HG03064 (cell line): Measurements from ENCODE around the gene KIRREL1.

Source experiments
- ATAC-seq: cut with Tn5 transposase; IDR thresholded peaks from one replicate; pipeline ENCODE4 v1.9.1; 2021; ENCODE audit warnings: low read depth; ENCODE audit not compliant: unreplicated experiment

The KIRREL1 gene

DNA sequence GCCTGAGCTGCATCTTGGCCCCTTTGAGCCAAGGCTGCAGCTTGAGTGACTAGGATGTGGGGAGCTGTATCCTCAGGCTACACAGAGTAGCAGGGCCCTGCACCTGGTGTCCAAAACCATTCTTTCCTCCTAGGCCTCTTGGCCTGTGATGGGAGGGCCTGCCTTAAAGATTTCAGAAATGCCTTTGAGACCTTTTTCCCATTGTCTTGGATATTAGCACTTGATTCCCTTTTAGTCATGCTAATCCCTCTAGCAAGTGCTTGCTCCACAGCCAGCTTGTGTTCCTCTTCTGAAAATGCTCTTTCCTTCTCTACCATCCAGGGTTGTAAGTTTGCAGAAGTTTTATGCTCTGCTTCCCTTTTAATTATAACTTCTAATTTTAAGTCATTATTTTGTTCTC lies 21.7 kb upstream of the KIRREL1 start:
- no peak for ATAC-seq

DNA sequence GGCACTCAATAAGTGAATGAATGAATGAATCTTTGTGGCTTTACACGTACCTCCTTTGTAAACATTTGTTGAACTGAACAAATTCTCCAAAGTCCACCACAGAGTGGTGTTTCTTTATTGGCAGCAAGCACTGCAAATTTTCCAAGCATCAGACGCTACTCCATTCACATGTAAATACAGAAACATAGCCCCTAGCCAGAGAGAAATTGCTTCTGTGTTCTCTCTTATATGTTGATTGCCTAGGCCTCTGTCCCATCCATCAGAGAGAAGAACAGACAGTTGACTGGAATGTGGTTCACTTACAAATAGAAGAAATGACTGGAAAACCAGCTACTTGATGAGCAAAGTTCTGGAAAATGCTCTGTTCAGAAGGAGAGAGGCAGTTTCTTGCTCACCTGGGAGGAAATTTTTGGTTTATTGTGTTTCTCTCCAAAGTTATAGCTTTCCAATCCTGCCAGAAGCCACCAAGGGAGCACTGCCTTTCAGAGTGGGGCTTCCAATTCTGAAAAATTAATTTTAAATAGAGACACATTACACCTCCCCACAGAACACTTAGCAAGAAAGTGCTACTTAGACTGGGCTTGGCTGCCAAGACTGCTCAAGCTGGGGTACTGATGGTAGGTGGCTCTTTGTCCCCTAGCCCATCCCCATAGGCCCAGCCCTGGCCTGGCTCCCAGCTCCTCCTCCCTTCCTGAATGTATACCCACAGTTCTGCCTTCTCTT lies 18.1 kb upstream of the KIRREL1 start:
- no peak for ATAC-seq

DNA sequence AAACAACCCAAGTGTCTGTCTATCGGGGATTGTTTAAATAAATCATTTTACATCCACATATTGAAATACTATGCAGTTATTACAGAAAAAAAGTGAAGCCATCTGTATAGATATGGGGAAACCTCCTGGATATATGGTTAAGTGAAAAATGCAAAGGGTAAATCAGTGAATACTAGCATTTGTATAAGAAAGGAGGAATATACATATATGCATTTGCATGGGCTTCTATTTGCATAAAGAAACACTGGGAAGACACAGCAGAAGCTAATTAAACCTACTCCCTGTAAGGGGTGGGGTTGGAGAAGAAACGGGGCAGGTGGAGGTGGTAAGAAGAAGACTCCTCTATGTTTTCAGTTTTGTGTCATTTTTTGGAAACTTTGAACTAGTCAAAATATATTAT lies 16.6 kb upstream of the KIRREL1 start:
- no peak for ATAC-seq

DNA sequence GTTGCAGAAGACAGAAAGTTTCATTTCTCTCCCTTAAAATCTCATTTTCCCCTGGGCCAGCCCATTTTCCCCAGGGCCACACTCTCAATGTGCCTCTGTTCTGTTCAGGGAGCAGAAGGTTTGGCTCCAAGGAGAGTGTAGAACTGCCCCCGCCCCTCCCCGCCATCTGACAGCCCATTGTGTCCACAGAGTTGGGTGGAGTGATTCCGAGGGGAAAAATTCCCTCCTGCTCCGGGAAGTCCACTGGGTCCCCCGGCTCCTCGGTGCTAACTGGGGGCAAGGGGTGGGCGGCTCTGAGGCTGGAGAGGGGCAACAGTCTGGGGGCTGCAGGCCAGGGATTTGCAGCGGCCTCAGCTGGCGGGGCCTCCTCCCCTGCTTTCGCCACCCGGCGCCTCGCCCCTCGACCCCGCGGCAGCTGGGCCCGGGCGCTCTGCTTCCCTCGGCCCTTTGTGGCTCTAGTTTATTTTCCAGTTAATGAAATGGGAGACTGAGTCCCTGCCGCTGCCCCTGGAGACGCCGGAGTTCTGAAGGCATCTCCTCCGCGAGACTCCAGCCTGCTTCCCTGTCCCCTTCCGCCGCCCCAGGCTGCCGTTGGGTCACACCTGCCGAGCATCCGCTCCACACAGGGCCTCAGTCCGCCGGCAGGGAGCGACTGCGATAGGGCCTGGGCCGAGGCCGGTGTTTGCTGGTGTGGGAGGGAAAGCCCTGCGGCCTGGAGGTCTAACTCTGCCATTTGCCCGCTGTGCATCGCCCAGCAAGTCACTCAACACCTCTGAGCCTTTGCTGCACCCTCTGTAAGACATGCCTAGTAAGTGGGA lies 14.7 kb upstream of the KIRREL1 start:
- no peak for ATAC-seq

DNA sequence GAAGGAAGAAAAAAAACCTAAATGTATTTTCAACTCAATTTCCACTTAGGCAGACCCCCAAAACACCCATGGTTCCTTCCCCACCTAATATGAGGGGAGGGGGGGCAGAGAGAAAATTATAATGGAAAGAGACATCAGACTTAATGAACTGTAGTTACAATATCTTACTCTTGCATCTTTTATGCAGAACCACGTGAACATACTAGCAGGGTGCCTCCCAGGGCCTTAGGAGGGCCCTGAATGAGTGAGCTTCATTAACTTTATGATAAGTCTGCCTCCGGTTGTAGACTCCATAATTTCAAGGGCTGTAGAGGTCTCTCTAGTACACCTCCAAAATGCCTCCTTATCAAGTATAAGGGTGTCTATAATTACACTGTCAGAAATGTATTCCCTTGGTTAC lies 11.3 kb upstream of the KIRREL1 start:
- ATAC-seq: no peak

DNA sequence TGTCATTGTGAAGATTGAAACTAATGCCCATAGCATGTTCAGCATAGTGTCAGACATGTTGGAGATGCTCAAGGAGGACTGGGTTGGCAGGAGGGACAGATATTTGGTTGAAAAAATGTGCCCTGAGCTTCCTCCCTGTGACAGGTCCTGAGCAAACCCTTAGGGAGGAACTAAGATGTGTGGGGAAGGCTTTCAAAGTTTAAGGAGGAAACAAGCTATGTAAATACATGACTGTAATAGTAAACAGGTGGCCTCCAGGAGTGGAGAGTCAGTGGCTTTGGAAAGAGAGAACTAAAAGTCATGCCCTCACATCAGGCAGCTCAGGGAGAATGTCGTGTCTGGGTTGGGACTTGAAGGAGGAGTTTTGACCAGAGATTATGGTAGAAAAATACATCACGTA lies 9.7 kb upstream of the KIRREL1 start:
- ATAC-seq: no peak

DNA sequence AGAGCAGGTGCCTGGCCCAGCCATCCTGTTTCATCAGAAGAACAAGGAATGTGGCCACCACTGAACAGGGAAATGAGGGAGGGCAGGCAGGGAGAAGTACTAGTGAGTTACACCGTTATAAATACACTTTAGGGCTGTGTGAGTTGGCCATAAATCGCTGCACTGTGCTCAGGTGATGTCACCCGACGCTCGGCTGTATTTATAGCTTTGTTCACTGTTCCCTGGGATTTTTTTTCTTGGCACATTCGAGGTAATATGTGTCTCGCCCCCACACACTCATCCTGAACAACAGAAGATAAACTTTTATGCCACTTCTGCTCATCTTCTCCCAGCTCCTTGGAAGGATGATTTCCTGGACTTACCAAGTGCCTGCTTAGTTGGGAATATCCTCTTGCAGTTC lies 9.0 kb upstream of the KIRREL1 start:
- no peak for ATAC-seq

DNA sequence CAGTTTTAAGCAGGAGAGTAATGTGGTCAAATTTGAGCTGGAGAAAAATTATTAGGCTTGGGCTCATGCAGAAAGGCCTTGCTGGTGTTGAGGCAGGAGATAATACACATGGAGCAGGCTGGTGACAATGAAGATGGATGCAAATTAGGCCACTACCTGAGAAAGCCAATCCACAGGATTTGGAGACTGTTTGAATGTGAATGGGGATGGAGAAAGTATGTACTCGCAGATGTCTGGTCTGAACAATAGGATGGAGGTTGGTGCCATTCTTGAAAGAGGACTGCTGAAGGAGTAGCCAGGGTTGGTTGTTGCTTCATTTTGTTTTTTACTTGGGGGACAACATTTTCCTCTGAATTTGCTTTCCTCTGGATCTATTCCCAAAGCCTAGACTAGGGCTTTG lies 8.0 kb upstream of the KIRREL1 start:
- no peak for ATAC-seq

DNA sequence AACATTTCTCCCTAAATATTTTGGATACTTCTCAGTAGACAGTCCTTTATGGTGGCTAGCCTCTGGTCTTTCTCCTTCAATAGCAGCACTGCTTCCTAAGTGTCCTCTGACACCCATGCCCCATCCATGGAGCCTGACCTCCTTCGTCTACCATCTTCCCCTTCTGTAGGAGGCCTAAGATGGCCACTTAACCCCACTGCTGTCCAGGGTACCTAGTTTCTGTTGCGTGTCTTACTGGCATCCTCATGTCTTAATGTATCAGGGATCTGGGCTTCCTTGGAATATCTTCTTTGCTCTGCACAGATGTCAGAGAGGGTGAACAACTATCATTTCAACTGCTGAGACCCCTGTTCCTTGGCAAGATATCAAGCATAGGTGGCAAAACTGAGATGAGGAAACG lies 5.4 kb upstream of the KIRREL1 start:
- ATAC-seq: no peak

DNA sequence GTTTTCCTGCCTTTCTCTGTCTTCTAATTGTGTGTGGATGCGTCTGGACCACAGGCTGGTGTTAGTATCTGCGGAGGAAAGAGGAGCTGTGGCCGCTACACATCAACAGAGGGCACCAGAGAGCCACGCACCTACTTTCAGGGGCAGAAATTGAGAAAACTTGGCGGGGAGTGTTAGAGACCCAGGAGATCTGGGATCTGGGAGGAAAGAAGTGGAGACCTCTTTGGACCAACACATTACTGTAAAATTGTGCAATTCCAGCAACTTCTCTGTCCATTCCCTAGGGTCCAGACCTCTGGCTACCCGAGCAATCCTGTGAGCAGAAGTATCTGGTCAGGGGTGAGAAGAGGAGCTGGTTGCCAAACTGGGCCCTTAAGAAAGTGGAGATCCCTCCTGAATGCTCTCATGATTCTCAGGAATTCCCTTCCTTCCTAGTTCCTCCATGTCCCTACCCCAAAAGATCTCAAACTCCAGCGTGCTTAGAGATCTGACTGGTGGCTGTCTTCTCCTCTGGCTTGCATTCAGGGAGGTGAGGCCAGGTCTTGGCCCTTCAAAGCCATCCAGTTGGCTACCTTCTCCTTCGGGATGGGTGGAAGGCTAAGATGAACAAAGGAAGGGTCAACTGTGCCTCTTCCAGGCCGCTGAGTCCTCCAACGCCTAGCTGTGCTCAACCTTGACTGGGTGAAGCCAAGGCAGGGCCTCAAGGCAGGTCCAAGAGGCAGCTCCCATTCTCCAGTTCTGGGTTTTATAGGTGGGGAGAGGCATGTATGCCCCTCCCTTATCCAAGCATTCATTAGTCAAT lies 1.2 kb upstream of the KIRREL1 start:
- ATAC-seq: no peak

DNA sequence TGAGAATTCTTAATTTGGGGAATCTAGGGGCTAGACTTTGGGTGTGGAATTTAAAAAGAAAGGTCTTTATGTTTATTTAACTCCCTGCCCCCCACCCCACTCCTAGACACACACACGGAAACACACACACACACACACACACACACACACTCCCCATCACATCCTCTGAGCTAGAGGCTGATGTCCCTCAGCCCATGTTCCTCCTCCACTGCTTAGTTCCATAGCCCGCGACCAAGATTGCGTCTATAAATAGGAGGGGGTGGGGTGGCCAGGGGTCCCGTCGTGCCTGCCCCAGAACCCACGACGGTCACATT lies 655 bp upstream of the KIRREL1 start:
- no peak for ATAC-seq

DNA sequence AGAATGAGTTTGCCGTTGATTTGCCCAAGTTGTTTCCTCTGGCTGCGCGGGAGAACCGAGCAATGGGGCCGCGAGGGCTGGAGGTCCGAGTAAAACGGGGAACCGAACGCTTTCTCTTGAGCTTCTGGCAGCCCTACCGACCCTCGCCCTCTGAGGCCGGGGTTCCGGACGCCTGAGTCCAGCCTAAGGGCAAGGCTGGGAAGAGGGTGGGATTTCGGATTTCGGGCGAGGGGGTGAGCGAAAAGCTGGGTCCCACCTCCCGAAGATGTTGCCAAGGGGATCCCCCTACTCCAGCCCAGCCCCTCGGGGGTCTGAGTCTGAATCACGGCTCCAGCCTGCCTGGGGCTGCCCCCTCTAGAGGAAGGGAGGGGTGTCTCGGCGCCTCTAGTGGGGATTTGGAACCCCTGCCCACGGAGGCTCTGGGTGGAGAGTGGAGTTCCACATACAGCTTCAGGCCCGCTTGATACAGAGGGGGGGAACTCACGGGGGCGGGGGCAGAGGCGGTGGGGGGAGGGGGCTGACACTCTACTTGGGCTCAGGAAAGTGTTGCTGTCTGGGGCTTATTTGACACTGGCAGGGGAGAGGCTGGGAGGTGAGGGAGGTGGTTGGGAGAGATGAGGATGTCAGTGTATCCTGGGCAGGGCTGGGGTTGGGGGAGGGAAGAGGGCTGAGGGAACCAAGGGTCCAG lies 617 bp downstream of the KIRREL1 start:
- no peak for ATAC-seq

DNA sequence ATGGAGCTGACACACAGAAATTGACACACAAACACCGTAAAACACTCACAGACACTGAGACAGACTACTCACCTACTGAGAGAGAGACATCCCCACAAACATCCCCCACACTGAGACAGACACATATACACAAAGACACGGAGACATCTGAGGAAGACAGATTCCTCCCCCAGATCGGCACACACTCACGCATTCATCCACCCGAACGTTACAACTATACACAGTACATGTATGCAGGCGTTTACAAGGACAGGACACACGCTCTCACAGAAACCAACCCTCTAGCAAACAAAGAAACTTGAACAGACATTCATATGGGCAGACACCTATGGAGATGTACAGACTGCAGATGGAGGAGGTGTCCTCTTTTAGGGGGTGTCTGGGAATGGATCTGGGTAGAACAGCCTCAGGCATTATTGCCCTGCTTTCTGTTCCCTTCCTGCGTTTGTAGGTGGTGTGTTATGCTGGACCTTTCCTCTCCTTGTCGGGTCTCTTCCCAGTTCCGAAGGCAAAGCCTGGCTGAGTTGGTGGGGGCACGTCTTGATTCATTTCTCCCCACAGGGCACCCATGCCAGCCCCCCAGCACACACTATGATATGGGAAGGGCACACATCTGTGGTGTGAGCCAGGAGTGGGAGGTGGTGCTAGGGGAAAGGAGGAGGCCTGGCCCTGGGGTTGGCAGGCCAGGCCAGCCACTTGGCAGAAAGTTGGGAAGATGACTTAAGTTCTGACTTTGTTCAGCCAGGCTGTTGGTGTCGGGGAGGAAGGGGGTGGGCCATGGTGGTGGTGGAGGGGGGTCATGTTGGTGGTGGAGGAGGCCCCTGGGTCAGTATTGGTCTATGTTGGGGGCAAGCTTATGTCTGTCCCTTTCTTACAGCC lies 1.5 kb downstream of the KIRREL1 start:
- no peak for ATAC-seq

DNA sequence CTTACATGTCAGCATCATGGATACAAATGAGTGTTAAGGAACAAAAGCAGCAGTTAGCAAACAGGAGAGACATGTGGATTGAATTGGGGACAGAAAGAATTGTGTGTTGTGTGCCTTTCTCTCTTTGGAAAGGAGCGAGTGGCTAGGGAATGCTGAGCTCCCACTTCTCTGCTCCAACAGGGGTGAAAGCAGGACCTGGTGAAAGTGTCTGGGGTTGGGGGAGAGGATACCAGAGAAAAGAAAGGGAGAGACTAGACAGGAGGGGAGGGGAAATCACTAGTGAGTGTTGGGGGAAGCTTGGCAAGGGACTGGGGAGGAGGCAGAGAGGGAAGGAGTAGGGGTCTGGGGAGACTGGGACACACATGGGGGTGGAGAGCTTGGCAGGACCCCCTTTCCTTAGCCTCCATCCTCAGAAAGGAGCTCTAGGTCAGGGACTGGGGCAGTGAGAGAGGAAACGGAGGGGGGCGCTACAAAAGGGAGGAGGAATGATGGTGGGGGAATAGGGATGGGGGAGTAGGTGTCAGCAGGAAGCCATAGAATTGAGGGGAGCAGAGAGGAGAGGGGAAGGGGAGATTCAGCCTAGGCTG lies 2.2 kb downstream of the KIRREL1 start:
- ATAC-seq: no peak

DNA sequence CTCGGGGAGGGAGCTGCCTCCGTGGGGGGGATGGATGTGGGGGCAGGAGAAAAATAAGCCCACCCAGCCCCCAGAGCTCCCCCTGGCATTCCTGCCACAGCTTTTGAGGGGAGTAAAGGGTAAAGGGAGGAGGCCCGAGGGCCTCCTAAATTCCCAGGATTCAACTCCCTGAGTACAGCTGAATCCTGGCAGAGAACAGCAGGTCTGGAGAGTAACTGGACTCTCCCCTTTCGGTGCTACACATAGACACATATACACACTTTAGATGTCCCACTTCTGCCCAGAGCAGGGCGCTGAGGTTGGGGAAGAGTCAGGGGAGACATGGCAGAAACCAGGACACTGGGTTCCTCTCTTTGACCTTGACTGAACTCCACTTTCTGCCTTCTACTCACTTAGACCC lies 3.0 kb downstream of the KIRREL1 start:
- ATAC-seq: no peak

DNA sequence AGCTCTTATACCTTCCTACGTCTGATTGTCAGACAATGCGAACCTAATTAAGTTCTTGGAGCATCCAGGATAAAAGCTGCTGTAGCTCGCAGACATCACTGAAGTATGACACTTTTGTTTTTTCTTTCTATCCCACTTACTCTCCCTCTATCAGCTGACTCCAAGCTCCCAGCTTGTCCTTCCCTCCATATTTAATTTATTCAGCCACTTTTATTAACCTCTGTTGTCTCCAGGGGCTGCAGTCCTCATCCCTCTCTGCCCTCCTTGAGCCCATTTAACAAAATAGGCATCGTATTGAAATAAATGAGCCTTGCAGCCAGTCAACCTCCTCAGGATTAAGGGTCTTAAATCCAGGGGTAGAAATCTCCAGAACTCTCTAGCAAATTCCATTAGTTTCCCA lies 7.1 kb downstream of the KIRREL1 start:
- ATAC-seq: no peak

DNA sequence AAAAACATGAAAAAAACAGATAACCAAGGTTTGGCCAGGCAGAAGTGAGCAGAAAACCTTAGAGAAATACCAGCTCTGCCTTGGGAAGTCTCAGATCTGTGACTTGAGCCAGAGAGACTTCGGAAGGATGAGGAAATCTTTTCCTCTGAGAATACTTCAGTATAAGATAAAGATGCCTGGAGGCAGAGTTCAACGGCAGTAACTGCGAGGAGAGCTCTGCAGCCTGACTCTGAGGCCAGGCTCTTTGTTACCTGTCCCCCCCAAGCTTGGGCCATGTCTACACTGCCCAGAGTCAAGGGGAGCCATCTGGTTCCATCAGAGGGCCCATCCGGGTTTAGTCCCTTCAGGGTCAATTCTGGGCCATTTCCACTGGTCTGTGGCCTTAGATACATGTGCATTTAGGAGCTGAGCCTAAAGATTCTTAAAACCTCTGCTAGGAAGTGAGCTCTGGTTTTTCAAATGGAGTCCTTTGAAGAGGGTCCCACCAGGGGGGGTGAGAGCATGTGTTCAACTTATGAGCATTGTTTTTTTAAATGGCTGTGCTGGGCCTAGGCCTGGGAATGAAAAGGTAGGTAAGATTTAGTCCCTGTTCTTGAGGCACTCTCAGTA lies 8.7 kb downstream of the KIRREL1 start:
- no peak for ATAC-seq

DNA sequence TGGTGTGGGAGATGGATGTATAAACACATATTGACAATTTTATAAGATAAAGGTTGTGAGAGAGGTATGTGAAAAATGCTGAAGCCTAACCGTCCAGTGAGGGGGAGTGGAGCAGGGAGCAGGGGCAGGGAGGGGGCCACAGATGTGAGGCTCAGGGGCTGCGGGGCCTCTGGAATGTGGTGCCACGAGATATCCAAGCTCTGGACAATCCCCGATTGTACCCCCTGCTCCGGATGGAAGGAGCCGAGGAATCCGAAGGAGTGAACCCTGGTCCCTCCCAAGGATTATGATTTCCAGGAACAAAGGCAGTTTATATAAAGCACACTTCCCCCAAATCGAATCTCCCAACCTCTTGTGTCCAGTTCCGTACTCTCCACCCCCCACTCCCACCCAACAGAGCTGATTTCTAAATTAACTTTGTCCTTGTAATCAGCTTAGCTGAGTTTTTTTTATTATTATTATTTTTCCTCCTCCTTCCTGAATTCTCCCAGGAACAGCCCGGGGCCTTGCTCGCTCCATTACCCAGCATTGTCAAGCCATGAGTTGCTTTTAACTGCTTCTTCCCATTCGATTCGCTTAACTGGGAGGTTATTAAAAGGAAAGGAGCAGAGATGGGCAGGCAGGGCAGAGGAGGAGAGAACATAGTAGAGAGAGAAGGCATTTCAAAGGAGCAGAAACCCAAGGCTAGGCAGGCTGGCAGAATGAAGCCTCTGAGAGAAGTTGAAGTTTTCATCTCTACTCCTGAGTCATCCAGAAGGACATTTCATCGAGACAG lies 9.4 kb downstream of the KIRREL1 start:
- ATAC-seq: no peak

DNA sequence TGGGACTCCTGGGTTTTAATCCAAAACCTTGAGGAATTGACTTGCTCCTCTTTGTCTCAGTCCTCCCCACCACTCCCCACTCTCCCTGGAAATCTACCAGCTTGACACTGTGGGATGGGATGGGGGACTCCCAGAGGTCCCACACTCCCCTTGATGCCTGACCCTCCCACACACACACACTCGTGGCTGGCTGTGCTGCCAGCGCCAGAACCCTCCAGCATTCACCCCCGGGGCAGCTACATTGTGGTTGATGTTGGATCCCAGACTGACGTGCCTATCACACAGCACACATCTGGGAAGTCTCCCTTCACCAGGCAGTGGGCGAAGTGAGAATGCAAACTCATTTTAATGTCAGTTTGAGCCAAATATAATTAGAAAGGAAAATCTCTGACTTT lies 10.0 kb downstream of the KIRREL1 start:
- no peak for ATAC-seq
